GM18873 (cell line): ENCODE measurements around the gene CAMK2N2.
"Not testable (repeated sequence)": the region's sequence is repeated elsewhere in the genome, so short reads cannot be mapped to it uniquely, and the experiment has no call there.

Source experiments
- ATAC-seq: cut with Tn5 transposase; IDR thresholded peaks from one replicate; pipeline ENCODE4 v1.9.1; 2021; ENCODE audit warnings: mild to moderate bottlenecking, moderate library complexity, moderate number of reproducible peaks; ENCODE audit not compliant: unreplicated experiment, low FRiP score

Gene CAMK2N2

DNA sequence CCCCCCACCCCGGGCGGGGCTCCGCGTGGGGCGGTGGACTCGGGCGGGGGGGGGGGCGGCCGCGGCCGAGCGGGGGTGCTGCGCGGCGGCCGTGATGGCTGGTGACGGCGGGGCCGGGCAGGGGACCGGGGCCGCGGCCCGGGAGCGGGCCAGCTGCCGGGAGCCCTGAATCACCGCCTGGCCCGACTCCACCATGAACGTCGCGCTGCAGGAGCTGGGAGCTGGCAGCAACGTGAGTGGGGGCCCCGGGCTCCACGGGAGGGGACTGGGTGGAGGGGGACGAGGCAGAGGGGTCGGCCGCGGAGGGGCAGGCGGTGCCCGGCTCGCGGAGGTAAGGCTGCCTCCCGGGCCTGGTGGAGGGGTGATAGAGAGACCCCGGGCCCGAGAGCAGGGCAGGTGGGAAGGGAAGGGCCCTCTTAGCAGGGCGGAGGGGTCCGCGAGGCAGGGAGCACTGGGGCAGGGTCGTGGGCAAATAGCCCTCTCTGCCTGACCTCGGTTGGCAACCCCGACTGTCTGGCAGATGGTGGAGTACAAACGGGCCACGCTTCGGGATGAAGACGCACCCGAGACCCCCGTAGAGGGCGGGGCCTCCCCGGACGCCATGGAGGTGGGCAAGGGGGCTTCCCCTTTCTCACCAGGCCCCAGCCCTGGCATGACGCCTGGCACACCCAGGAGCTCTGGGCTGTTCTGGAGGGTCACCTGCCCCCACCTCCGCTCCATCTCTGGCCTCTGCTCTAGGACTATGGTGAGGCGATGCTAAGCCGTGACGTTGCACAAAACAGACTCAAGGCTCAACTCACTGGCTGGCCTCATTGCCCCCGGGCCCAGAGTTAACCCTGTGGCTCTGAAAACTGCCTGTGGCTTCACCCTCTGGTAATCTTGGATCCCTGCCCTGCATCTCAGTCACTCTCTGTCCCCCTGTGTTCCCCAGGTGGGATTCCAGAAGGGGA lies 14.9 kb upstream of the CAMK2N2 start, which contains the start of gene ECE2:
Gene ECE2, plus strand, starts transcription at position 62 of the 950 bp plus-strand sequence. Its CDS starts 132 bp downstream, at position 194.
- ATAC-seq = no peak

DNA sequence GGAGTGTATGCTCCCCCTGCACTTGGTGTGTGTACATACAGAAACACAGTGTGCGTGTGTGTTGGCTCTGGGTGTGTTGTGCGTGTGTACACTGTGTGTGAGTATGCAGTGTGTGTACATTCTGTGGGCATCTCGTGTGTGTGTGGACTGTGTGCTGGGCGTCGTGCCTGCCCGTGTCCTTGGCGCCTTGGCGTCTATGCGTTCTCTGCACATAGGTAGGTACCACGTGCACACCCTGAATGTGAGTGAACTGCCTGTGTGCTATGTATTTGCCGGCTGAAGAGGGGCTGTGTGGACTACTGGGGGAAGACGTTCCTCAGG lies 14.0 kb upstream of the CAMK2N2 start:
- ATAC-seq = no peak

DNA sequence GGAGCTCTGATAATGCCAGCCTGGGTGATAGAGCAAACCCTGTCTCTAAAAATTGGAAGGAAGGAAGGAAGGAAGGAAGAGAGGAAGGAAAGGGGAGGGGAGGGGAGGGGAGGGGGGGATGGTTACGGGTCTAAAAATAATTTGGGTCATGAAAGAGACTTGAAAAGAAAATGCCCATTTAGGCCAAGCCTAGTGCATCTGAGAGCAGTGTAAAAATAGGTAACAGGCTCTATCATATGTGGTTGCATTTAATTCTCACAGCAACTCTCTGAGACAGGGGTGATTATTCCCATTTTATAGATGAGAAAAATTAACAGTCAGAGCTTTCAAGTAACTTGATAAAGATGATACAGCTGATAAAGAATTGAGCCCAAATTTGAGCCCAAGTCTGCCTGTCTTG lies 10.9 kb upstream of the CAMK2N2 start:
- ATAC-seq = no peak

DNA sequence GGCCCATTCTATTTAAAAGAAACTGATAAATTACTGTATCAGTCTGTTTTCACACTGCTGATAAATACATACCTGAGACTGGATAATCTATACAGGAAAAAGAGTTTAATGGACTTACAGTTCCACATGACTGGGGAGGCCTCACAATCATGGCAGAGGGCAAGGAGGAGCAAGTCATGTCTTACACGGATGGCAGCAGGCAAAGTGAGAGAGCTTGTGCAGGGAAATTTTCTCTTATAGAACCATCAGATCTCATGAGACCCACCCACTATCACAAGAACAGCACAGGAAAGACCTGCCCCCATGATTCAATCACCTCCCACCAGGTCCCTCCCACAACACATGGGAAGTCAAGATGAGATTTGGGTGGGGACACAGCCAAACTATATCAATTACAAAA lies 5.9 kb upstream of the CAMK2N2 start:
- ATAC-seq = not testable (repeated sequence)

DNA sequence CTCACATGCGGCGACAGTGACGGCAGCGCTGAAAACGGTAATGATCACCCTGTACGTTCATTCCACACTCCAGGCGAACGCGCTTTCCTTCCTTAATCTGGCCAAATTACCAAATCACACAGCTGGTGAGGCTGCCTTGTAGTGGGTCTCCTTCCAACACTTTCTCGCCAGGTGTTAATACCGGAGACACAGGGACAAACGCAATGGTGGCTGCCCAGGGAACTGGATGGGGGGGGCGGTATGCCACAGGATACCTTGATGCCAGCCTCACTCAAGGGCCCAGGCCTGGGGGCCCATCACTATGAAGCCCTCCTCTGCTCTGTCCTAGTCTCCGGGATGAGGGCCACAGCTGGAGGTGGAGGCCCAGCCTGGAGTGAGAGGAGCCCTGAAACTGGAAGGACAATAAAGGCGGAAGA lies 1.4 kb upstream of the CAMK2N2 start:
- no peak for ATAC-seq

DNA sequence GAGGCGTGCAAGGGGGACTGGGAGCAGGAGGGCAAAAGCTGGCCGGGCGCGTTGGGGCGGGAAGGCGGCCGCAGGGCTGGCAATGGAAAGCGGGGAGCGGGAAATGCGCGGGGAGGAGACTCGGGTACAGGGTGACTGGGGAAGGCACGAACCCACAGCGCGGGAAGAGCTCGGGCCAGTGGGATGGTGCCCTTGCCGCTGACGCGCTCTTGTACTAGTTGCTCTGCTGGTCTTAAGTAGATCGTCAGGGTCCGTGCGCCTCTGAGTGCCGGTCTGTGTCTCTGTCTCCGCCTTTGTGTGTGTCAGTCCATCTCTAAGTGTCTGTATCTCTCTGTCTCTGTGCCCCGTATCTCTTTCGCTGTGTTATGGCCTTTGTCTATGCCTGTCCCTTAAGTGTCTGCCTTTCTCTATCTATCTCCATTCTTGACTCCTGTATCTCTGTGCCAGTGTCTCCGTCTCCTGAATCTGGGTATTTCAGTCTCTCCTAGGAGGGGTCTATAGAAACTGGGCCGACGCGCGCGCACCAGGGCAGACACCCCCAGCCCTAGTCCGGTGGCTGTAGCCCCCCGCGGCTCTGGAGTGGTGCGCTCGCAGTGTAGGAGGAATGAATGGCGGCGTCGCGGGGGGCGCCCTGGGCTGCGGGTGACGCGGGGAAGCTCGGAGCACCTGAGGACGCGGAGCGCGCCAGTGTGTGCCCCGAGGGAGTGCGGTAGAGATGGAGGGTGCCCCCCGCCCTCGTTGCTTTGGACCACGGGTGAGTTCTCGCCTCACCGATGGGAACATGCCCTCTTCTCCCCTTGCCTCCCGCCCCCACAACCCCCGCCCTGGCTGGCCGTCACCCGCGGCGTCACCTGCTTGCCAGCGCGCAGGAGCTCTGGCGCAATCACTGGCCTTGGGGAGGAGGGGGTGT lies 756 bp upstream of the CAMK2N2 start:
- ATAC-seq = no peak

DNA sequence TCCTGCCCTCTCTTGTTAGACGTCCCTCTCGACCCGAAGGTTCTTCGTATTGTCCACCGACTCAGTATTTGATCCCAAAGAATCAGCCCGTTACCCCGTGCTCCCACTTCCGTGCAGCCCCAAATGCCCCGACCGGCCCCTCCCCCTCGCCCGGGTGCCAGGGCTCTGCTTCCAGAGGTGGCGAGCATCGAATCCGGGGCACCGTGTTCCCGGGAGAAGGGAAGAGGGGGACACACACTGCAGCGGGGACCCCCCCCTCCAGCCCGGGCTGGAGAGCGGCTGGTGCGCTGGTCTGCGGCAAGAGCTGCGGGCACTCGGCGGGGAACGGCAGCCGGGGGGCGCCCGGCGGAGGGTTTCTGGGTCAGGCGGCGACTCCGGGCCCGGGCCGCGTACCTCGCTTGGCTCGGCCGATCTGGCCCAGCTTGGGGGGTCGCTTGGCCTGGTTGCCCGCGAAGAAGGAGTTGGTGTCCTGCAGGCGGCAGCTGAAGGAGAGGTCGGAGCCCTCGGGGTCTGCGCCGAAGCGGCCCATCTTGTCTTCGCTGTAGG lies 556 bp downstream of the CAMK2N2 start:
- ATAC-seq = no peak

DNA sequence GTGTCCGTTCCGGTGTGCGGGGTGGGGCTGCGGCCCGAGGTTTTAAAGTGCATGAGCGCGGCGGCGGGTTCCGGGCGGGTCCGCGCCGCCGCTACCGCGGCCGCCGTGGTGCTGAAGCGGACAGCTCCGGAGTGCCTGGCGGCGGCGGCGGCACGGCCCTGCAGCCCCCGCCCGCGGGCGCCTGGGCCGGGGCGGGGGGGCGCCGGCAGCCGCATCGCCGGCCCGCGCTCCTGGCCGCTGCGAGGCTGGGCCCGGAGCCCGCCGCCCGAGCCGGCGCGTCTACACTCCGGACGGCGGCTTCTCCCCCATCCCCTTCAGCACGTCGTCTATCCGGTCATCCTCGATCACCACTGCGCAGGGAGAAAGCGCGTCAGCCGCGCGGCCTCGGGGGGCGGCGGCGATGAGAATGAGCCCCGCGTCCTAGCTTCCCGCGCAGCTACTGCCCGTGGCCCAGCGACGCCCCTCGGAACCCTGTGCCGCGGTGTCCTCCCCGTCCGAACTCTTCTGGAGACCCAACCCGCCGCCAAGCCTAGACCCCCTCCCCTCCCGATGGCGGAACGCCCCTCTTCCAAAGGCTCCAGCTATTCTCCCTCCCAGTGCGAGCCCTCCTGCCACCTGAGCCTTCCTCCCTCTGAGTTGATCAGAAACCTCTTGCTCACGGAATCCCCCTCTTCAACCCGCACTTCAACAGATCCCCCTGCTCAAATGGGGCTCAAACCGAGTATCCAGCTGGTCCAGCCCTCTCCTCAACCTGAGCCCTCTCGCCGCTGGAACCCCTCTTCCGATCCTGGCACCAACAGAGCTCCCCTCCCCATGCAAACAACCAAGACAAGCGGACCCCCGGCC lies 1.3 kb downstream of the CAMK2N2 start:
- ATAC-seq = no peak

DNA sequence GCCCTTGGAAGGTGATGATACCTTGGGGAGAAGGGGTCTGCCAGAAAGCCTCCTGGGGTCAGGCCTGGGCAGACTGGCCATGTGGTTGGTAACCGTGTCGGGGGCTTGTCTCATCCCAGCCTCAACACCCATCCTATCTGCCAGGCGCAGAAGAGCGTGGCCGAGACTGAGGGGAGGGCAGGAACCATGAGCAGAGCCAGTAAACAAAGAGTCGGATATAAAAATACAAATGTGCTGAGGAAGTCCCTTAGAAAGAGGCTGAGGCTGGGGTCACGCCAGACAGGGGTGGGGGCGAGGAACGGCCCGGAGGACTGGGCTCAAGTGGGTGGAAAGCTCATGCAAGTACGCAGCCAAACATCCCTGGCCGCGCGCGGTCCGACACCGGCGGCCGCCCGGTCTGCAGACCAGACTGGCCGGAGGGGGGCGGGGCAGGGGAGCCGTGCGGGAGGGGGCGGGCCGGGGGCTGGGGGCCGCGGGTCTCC lies 1.9 kb downstream of the CAMK2N2 start:
- ATAC-seq = no peak

DNA sequence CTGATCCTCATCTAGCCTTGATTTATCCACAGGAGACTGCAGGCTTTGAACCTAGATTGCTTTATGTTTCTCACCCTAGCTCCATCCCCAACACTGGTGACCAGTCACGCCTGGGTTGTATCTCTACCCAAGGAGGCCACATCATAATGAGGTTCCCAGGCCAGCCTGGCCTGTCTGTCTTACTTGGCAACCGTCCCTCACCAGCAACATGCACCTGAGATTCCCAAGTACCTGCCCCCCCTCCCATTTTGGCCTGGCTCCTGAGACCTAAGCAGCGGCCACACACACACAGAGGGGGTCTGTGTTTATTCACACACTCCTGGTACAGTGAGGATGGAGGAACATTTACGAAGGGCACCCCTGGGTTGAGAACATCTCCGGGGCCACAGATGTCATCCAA lies 2.4 kb downstream of the CAMK2N2 start:
- ATAC-seq = no peak

DNA sequence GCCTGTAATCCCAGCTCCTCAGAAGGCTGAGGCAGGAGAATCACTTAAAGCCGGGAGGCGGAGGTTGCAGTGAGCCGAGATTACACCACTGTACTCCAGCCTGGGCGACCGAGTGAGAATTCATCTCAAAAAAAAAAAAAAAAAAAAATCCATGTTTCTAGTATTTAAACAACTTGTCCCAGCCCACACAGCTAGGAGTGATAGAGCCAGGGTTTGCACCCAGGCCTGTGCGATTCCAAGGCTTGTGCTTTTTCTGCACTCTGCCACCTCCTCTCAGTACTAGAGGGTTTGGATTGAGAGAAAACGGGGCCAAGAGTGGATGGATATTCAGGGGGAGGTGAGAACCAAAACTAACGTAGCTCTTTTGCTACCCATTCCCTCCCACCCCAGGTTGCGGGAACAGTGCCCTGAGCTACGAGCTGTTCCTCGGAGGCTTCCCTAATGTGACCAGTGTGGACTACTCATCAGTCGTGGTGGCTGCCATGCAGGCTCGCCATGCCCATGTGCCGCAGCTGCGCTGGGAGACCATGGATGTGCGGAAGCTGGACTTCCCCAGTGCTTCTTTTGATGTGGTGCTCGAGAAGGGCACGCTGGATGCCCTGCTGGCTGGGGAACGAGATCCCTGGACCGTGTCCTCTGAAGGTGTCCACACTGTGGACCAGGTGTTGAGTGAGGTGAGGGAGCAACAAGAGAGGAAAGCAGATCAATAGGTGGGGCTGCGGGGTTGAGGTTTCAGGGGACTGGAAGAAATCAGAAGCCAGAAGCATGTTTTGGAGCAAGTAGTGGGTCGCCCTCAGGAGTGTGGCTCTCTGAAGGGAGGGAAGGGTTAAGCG lies 4.1 kb downstream of the CAMK2N2 start:
- no peak for ATAC-seq

DNA sequence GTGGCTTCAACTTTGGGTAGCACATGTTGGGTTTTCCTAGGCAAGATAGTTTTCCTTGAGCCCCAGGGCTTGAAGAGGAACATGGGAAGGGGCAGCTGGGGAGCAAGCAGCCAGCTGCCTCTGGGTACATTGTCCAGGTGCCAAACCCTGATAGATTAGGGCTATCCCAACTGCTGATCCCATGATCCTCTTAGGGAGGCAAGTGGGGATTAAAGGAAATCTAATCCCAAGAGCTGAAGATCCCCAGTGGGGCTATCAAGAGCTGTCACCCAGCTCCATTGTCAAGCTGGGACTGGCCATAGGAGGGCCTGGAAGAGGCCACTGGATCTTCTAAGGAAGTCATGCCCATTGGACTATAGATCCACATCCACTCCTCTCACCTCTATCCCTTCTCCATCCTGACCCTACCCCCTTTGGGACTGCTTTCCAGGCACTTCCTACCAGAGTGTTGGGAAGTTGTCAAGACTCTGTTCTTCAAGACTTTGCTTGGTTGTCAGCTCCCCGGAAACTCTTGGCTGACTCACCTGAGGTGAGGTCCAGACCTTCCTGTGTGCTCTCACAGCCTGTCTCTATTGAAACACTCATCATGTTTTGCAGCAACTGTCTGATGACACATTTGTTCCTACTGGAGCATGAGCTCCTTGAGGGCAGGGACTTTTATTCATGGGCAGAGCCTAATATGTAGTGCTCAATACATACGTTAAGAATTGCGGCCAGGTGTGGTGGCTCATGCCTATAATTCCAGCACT lies 5.9 kb downstream of the CAMK2N2 start:
- ATAC-seq = no peak

DNA sequence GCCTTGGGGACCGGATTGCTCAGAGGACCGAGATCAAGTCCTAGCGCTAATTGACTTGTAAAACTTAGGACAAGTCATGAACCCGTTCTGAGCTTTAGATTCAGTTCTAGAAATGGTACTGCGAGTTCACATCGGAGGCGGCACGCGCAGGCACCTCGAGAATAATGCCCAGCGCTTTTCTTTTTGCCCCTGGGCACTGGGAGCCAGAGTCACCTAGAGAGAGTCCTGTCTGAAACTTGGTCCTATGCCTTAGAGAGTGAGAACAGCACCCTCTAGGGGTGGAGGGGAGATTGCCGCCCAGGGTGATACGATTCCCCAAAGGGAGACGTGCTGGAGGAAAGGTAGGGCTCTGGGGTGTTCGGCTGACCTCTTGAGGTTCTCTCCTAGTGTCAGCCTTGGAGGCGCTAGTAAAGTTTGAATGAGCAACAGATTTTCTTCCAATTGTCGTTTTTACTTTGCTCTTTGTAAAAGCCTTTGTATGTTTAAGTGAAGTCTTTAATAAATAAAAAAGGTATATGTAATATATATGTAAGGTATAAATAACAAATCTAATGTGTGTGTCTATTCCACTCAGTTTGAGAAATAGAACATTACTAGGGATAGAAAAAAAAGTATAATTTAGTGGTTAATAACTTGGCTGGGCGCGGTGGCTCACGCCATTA lies 11.1 kb downstream of the CAMK2N2 start:
- ATAC-seq = peak; percentile 58

DNA sequence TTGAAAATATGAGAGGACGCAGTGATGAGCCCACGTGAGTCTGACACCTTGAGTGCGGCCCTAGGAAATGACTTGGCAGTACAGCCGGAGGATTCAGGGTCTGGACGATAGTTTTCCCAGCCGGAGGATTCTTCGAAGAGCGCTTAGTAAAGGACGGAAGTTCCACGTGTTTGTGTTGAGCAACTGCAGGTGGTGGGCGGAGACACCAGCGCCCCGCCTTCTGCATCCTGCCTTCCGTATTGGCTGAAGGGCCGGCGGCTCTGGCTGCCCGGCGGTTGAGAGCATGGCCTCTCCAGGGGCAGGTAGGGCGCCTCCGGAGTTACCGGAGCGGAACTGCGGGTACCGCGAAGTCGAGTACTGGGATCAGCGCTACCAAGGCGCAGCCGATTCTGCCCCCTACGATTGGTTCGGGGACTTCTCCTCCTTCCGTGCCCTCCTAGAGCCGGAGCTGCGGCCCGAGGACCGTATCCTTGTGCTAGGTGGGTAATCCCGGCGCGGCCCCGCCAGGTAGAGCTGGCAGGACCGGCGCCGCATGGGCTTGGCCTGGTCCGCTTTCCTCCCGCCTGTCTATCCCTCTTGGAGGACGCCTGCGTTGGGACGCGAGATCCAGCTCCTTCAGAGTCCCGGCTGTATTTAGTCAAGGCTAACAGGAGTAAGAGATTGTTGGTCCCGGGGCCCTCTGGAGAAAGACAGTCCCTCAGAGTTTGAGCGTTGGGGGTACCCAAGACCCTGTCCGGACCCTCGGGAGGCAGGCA lies 11.8 kb downstream of the CAMK2N2 start, which contains the start of gene EEF1AKMT4:
Gene EEF1AKMT4, plus strand, starts transcription at position 261 of the 755 bp plus-strand sequence. Its CDS starts 23 bp downstream, at position 284.
- peak; percentile 78 for ATAC-seq

DNA sequence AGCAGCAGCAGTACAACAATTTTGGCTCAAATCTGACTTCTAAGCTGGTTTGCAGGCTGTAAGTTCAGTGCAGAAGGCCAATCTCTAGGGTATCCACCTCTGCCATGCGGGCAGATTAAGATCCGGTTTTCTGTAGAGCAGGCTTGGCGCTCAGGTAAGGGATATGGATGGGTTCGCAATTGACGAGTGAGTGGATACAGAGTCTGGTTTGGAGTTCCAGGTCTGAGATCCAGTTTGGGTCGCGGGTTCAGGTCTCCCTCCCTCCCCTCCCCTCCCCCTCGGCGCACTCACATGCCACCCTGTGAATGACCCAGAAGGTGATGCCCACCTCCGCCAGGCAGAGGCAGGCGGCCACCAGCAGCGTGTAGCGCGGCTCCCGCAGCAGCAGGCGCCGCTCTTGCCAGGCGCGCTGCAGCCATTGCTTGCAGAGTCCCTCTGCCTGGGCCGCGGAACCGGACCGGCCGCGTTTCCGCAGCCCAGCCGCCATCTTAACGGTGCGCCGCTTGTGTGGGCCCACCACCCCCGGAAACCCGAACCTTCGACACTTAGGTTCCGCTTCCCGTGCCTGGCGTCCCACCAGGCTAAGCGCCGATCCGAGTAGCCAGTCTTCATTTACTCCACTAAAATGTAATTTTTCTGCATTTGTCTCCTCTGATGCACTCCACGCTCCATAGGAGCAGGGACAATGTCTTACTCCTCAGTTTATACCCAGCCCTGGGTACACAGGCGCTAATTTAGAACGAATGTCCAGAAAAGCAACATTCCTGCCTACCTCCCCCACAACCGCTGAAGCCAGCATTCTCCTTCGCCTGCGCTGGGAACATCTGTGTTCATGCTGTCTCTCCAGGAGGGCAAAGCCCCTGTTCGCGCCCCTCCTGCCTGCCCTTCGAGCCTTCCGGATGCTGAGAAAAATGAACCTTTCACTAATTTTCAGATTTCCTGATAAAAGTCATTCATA lies 12.6 kb downstream of the CAMK2N2 start, which contains the start of gene ALG3:
Gene ALG3, minus strand, starts transcription at position 509 of the 958 bp plus-strand sequence. Its CDS starts 22 bp downstream, at position 487.
- ATAC-seq = no peak

DNA sequence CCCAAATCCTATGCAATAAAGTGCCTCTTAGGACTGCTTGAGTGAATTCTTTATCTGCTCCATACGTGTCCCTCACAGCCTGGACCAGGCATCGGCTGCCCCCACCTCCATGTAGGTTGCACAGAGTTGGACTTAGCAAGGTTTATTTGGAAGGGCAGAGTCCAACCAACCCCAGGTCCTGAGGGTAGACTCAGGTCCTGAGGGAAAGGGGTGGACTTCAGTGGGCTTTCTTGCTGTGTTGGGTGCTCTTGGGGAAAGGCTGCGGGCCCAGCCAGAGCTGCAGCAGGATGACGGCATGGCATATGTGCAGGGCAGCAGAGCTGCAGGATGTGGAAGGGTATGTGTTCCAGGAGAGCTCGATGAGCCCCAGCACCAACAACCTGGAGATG lies 19.1 kb downstream of the CAMK2N2 start:
- no peak for ATAC-seq
